ELF-1 (cell line): ENCODE results near the gene ZBTB39.
"Not testable (repeated sequence)": the region's sequence is repeated elsewhere in the genome, so short reads cannot be mapped to it uniquely, and the experiment has no call there.

Source experiments
- DNase-seq: peaks from one replicate; pipeline ENCODE4 v3.0.0-alpha.2; 2016; ENCODE audit warnings: low read depth, low spot score

Gene ZBTB39, protein sequence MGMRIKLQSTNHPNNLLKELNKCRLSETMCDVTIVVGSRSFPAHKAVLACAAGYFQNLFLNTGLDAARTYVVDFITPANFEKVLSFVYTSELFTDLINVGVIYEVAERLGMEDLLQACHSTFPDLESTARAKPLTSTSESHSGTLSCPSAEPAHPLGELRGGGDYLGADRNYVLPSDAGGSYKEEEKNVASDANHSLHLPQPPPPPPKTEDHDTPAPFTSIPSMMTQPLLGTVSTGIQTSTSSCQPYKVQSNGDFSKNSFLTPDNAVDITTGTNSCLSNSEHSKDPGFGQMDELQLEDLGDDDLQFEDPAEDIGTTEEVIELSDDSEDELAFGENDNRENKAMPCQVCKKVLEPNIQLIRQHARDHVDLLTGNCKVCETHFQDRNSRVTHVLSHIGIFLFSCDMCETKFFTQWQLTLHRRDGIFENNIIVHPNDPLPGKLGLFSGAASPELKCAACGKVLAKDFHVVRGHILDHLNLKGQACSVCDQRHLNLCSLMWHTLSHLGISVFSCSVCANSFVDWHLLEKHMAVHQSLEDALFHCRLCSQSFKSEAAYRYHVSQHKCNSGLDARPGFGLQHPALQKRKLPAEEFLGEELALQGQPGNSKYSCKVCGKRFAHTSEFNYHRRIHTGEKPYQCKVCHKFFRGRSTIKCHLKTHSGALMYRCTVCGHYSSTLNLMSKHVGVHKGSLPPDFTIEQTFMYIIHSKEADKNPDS

DNA sequence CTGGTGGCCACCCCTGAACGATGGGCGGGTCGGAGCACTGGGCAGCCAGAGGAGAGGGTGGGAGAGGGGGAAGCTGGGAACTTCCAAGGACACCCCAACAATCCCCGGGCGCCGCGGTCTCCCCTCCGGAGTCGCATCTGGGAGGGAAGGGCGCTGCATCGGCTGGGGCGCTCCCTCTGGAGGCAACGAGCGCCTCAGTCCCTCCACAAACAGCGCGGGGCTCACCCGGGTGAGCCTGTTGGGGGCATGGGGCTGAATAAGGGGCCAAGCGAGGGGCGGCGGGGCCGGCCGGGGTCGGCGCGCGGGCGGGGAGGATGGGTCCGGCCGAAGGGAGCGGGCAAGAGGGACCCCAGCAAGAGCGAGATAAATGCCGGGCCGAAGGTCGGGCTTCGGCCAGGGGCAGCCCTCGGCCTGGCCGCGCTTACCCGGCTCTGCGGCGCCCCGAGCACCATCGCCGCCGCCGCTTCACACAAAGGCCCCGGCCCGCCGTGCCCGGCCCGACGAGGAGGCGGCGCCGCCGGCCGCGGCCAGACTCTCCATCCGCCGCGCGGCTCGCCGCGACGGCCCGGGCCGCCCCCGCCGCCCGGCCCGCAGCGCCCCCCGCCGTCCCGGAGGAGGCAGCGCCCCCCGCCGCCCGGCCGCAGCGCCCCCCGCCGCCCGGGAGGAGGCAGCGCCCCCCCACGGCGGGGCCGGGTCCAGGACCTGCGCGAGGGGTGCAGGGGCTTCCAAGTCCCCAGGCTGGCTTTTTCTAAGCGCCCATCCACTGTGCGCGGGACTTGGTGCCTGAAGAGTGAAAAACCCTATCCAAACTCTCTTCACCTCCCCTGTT is at the start of gene ZBTB39:
Gene ZBTB39, minus strand, starts transcription at position 567 of the 829 bp plus-strand sequence. CDS start 1,629 bp downstream, outside the sequence.
- peak; percentile 40 for DNase-seq

DNA sequence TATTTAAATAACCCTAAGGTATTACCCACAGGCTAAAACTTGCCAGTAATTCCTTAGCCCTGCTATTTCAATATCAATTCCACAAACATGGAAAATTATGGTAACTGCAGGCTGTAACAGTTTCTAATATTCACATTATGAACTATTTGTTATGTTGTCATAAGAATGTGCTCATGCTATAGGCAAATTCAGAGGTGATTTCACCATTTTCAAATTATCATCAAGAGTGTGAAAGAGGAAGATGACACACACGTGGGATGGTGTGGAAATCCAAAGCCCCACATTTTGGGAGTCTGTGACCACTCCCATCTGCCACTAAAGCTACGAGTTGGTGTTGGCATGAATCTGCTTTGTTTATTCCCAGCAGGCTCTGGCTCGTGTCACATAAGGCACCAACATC is 49.5 kb upstream of the ZBTB39 start:
- DNase-seq, result no peak

DNA sequence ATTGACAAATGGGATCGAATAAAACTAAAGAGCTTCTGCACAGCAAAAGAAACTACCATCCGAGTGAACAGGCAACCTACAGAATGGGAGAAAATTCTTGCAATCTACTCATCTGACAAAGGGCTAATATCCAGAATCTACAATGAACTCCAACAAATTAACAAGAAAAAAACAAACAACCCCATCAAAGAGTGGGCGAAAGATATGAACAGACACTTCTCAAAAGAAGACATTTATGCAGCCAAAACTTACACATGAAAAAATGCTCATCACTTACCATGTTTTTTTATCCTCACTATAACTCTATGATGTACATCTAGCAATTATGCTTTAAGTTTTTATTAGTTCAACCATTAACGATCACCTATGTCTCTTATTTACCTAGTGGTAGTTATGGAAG is 47.6 kb upstream of the ZBTB39 start:
- DNase-seq, result not testable (repeated sequence)

DNA sequence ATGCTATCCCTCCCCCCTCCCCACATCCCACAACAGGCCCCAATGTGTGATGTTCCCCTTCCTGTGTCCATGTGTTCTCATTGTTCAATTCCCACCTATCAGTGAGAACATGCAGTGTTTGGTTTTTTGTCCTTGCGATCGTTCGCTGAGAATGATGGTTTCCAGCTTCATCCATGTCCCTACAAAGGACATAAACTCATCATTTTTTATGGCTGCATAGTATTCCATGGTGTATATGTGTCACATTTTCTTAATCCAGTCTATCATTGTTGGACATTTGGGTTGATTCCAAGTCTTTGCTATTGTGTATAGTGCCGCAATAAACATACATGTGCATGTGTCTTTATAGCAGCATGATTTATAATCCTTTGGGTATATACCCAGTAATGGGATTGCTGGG is 46.8 kb upstream of the ZBTB39 start:
- DNase-seq, result not testable (repeated sequence)

DNA sequence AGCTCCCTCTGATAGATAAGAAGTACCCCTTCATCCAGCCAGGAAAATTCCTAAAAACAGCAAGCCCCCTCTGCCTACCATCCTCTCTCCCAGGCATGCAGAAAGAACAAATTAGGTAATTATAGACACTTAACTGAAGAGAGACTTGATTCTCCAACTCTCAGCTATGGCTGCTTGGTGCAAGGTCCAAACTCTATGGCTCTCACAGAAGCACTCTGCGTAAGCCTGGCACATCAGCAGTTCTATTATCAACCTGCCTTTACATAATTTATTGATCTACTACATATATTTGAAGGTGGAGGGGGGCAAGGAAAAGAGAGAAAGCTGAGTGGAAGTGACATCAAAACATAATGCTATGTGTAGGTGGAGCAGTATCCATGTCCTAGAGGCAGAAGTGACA is 44.7 kb upstream of the ZBTB39 start:
- DNase-seq, result no peak

DNA sequence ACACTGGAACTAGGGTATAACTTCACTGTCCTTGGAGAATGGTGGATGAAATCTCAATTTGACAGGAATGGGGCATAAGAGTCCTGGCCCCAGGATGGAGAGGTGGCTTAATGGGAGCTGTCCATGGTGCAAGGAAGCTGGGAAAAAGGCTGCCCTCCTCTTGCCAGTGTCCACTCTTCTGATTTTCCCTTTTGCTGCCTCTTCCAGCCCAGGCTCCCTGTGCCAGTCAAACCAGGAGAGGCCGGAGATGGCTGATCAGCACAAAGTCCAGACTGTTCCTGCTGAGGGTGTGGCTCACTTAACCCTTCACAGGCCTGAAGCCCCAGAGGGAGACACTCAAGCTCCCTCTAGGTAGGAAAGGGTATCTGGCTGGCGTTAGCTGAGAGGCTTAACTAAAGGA is 43.5 kb upstream of the ZBTB39 start, which contains the start of gene MYO1A:
Gene MYO1A, minus strand, starts transcription at position 240 of the 400 bp plus-strand sequence. CDS start 1,806 bp downstream, outside the sequence.
- DNase-seq, result peak; percentile 16

DNA sequence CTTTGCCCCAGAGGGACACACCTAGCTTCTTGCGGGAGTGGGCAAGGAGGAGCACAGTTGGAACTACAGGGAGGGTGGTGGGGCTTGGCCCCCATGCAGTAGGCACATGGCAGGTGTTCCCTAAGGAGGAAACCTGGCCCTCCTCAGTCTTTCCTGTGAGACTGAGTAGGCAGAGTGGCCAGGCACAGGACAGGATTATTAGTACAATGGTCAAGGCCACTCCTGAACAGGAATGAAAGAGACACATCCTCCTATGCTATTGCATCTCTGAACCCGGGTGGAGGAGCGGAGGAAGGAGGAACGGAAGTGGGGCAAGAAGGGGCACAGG is 42.7 kb upstream of the ZBTB39 start:
- DNase-seq, result no peak

DNA sequence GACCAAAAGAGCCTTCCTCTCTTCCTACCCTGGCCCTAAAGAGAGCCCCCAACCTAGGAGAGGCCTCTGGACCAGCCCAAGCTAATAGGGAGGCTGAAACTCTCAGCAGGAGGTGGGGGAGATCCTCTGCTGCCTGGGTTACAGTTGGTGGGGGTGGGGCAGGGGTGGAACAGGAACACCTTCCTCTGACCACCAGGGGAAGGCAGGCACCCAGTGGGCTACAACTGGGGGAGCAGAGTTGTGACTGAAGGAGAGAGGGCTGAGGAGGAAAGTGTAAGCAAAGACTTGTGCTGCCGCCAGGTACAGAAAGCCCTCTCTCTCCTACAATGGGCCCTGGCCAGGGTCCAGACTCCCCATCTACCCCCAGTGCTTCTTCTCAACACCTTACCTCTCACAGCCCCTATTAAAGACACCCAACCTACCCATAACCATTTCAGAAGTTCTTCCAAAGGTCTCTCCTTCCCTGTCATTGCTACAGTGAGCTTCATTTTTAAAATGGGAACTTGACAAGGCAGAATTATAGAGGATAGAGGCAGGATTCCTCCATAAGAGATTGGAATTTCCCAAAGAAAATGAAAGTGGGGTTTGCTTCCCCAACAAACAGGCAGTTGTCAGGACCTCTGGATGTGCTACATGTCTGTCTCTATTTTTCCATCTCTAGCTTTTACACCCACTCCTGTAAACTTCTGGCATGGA is 42.2 kb upstream of the ZBTB39 start:
- DNase-seq, result no peak

DNA sequence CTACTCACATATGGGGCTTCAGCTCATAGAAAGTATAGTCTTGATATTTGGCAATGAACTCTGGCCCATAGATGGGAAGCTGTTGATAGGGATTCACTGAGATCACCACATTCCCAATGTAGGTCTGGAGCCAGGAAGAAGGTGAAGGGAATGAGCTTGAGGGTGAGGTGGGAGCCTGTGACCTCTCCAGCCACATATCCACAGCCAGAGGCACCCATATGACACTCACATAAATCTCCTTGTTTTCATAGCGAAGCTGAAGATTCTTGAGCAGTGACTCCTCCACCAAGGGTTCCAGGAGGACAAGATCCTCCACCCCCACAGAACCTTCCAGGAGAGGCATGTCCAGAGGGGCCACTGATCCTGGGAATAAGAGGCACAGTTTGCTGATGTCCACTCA is 41.6 kb upstream of the ZBTB39 start:
- no peak for DNase-seq

DNA sequence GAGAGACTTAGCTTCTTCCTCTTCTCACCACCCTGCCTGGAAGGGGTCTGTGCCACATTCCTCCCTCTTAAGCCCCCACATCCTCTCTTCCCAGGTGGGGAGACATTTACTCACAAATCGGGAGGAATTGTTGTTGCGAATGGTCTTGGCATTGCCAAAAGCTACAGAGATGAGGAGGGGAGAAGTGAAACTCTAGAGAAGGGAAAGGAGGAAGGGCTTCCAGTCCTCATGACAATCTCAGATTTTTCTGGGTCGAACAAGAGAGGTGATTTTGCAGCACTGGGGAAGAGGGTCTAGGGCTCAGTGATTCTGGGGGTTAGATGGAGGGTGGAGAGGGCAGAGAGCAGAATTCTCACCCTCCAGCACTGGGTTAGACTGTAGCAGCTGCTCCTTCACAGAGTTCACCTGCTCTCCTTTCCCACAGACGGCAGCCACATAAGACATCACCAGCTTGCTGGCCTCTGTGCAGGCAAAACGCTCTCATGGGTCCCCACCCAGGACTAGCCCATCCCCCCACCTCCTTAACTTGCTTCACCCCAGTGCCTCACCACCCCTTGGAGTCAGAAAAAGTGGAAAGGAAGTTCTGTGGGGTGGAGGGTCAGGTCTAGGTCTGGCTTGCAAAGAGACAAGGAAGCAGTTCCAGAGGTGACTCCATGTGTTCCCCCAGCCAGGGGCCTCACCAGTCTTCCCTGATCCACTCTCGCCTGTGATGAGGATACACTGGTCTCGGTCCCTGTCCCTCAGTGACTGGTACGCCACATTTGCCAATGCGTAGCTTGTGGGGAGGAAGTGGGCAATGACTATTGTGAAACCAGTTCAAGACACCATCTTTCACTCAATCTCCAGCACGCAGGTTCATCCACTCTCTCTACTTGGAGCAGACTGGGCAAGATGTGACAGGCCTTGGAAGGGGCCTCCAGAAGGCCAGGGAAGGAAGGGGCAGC is 40.9 kb upstream of the ZBTB39 start:
- DNase-seq, result no peak

DNA sequence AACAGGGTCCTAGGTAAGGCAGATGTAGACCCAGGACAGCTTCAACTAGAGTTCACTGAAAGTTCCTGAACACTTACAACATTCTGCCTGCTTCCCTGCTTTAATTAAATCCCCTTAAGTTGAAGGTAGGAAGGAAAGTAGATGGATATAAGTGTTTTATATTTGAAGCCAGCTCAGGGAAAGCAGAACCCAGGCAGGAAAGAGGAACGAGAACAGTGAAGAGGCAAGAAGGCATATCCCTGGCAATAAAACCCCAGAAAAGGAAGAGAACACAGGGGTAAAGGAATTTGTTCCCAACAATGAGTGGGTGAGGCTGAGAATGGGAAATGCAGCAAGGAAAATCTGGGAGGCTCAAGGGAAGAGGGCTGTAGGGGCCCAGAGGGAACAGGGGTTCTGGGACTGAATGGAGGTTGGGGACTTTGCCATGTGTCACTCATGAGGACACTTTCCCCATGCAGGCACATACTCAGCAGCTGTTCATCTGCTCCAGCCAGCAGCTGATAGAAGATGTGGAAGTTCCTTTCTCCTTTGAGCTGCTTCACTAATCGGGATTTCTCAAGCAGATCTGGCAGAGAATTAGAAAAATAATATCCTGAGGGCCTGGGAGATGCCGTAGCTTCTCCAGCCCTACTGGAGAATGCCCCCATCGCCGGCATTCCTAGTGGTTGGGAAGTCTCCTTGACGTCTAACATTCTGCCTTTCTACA is 39.9 kb upstream of the ZBTB39 start:
- no peak for DNase-seq

DNA sequence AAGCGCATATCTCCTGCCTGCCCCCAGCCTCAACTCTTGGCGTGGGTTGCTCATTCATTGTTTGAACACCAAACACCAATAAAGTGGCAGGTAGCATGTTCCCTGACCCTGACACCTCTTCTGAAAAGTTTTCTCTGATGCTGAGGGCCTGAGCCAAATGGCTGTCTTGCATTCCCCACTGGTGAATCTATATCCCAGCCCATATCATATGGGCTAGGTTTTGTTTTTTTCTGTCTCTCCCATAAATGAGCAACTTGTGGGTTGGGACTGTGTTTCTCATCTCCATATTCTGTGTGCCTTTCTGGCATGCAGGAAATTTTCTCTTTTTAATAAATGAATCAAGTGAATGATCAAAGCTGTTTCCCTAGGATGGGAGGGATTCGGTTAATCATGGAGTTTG is 38.5 kb upstream of the ZBTB39 start:
- no peak for DNase-seq

DNA sequence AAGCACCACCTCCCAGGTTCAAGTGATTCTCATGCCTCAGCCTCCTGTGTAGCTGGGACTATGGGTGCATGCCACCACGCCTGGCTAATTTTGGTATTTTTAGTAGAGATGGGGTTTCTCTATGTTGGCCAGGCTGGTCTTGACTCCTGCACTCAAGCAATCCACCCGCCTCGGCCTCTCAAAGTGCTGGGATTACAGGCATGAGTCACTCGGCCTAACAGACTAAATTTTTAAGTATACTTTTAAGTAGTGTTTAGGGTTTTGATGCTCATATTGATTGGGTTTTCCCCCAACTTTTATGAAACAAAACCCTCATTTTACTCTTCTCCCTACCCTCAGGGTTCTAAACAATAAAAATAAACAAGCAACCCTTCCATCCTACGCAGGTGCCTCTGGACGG is 38.1 kb upstream of the ZBTB39 start:
- no peak for DNase-seq

DNA sequence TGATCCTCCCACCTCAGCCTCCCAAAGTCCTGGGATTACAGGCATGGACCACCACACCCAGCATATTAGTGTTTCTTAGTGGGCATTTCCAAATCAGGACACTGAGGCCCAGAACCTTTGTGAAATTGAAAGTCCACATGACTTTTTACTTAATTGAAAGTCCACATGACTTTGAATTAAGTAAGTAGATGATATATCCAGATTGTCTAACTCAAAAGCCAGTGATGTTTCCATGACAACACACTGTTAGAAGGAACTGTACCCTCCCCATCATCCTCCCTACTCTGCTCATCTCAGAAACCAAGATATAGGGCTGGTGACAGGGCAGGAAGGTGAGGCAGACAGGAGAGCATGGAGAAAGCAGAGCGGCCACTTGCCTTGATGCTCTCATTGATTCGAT is 36.3 kb upstream of the ZBTB39 start:
- no peak for DNase-seq

DNA sequence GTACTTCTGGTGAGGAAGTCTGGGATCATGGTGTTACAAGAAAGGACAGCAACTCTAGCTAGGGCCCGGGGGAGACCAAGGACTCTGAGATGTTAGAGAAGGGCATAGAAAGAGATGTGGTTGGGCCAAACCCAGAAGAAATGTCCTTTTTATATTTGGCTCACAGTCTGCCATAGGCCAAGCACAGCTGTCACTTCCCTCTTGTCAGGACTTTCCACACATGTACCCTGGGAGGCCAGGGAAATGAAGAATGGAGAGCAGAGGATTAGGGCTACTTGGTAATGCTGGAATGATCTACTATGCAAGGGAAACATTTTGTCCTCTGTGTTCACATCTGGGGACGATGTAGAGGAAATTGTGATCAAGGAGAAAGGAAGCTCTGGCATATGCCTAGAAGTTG is 34.4 kb upstream of the ZBTB39 start:
- DNase-seq, result no peak

DNA sequence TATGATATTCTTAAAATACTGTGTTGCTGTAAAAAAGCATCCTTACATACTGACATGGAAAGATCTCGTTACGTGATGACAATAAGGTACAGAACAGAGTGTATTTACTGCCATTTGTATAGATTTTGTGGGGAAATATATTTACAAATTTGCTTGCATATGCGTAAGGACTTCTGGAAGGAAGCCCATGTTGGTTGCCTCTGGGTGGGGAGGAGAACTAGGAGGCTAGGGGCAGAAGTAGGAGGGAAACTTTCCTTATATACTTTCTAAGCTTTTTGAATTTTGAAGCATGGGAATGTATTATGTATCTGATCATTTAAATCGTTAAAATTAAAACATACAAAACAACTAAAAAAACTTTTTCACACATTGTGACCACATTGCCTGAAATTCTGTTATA is 33.9 kb upstream of the ZBTB39 start:
- DNase-seq, result no peak

DNA sequence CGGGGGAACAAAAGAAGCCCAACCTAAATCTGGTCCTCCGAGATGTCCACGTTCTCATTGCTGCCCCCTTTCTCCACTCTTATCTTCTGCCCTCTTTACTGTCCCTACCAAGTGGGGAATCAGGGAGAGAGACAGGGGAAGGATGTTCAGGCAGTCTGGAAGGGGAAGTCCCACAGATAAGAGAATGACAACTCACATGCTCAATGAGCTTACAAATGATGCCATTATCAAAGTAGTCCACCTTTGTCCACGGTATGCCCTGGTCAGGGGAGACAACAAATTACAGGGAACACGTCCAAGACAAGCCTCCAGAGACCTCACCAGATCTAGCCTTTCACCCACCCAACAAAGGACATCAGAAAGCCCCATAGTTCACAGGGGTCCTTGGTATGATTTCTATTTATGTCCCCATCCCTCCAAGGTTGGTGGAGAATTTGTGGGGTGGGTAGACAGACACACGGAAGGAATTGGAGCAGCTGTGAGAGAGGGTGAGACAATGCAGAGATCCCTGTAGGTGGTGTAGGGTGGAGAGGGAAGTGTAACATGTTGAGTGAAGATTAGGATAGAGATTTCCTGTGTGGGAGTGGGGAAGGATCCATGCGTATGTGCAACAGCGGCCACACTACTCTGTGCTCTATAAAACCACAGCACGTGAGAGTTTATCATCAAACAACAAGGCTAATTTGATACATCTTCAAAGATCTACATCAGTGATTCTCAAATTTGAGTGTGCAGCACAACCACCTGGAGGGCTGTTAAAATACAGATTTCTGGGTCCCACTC is 32.9 kb upstream of the ZBTB39 start:
- no peak for DNase-seq

DNA sequence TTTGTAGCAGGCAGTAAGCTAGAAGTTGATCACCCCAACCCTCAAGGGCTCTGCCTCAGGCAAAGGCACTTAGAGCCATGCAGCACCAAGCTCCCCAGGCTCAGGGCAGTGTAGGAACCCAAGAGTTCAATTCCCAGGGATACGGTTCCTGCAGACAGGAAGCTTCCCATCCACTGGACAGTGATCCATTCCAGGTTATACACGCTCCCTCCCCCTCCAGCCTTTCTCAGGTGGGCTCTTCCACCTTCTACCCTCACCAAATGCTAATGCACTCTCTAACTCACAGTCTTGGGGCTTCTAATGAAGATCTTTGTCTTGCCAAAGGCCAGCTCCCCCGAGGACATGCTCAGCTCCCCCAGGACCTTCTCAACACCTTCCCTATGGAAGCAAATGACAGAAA is 30.9 kb upstream of the ZBTB39 start:
- DNase-seq, result no peak

DNA sequence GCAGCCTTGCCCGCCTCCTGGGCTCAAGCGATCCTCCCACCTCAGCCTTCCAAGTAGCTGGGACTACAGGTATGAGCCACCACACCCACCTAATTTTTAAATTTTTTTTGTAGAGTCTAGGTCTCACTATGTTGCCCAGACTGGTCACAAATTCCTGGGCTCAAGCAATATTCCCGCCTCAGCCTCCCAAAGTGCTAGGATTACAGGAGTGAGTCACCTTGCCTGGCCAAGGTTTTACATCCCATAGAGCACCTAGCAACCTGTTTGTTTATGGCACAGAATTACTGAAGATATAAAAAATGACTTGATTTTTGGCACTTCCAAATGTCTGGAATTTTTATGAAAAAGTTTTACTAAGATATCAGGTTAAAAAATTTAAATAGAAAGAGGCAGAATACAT is 27.1 kb upstream of the ZBTB39 start:
- no peak for DNase-seq
